Loucy (cell line): Measurements from ENCODE around the gene CWC25.

Source experiments
- H2AFZ ChIP-seq: fragments of 200-600 bp; sonication (generic); 2 replicates; pipeline ENCODE4 v1.6.0; 2016; ENCODE audit warnings: antibody characterized with exemption, mild to moderate bottlenecking, low read length, moderate library complexity
- H3F3A ChIP-seq: fragments of 200-600 bp; 2 replicates; pipeline ENCODE4 v1.6.0; 2016; ENCODE audit warnings: antibody characterized with exemption, low read depth, mild to moderate bottlenecking
- H3K27me3 ChIP-seq: fragments of 200-600 bp; sonication (generic); 2 replicates; pipeline ENCODE4 v1.6.1; 2014; ENCODE audit warnings: low read length, mild to moderate bottlenecking; ENCODE audit not compliant: insufficient read depth, poor library complexity, severe bottlenecking
- H3K36me3 ChIP-seq: fragments of 200-600 bp; sonication (generic); 2 replicates; pipeline ENCODE4 v1.6.1; 2016; ENCODE audit warnings: low read length; ENCODE audit not compliant: insufficient read depth
- H3K4me1 ChIP-seq: fragments of 200-600 bp; sonication (generic); 2 replicates; pipeline ENCODE4 v1.5.1; 2014; ENCODE audit warnings: low read length, mild to moderate bottlenecking; ENCODE audit not compliant: insufficient read depth, poor library complexity, severe bottlenecking
- H3K4me2 ChIP-seq: fragments of 200-600 bp; sonication (generic); 2 replicates; pipeline ENCODE4 v1.6.0; 2014; ENCODE audit warnings: antibody characterized with exemption, low read length, low read depth, mild to moderate bottlenecking; ENCODE audit not compliant: poor library complexity, severe bottlenecking
- H3K4me3 ChIP-seq: fragments of 200-600 bp; sonication (generic); 2 replicates; pipeline ENCODE4 v1.5.1; 2014; ENCODE audit warnings: low read length, mild to moderate bottlenecking, mixed read lengths; ENCODE audit not compliant: poor library complexity, severe bottlenecking
- H3K79me2 ChIP-seq: fragments of 200-600 bp; sonication (generic); 2 replicates; pipeline ENCODE4 v1.6.1; 2014; ENCODE audit warnings: low read length; ENCODE audit not compliant: insufficient read depth
- H3K9ac ChIP-seq: fragments of 200-600 bp; sonication (generic); 2 replicates; pipeline ENCODE4 v1.6.0; 2014; ENCODE audit warnings: mild to moderate bottlenecking, low read depth, low read length, moderate library complexity; ENCODE audit not compliant: poor library complexity, severe bottlenecking
- H3K9me2 ChIP-seq: fragments of 200-600 bp; sonication (generic); replicated peaks from 2 replicates; pipeline ENCODE4 v1.6.1; 2016; ENCODE audit warnings: low read depth, low read length, mixed read lengths
- H3K9me3 ChIP-seq: fragments of 200-600 bp; sonication (generic); 2 replicates; pipeline ENCODE4 v1.6.1; 2014; ENCODE audit warnings: mild to moderate bottlenecking, antibody characterized with exemption, low read length, low read depth; ENCODE audit not compliant: insufficient read depth
- H4K20me1 ChIP-seq: fragments of 200-600 bp; sonication (generic); 2 replicates; pipeline ENCODE4 v1.6.0; 2014; ENCODE audit warnings: antibody characterized with exemption, low read length, mild to moderate bottlenecking; ENCODE audit not compliant: insufficient read depth, poor library complexity, severe bottlenecking
- EZH2phosphoT487 ChIP-seq: fragments of 200-600 bp; IDR thresholded peaks from 2 replicates; pipeline ENCODE4 v1.6.1; 2018; ENCODE audit warnings: antibody characterized with exemption, mild to moderate bottlenecking, moderate library complexity, borderline replicate concordance
- TF ChIP-seq, protein P1 (sequence below): fragments of 200-600 bp; sonication (generic); conservative IDR thresholded peaks from 2 replicates; pipeline ENCODE4 v1.5.1; 2014; ENCODE audit warnings: mild to moderate bottlenecking, antibody characterized with exemption, low read length

CWC25 gene

GRCh38 chr17:38869526-38870258 lies 44.6 kb upstream of the CWC25 start, which contains the start of gene LASP1:
LASP1 (plus strand) TSS chr17:38870058; CDS start chr17:38870190, 132 bp downstream.
- no peaks in the 10 kb centered on the region; the same call in 1 of the 2 replicates for H3F3A ChIP-seq
- no peaks in the 10 kb centered on the region for H3K36me3 ChIP-seq
- H3K9ac ChIP-seq: peak within 1 kb of the TSS; percentile 97
- H3K4me2 ChIP-seq: peak within 1 kb of the TSS; percentile 91
- H2AFZ ChIP-seq: peak within 1 kb of the TSS; percentile 85
- H3K4me1 ChIP-seq: peaks cover 29% of the 10 kb centered on the region
- peaks cover 46% of the 10 kb centered on the region for H3K79me2 ChIP-seq
- H3K4me3 ChIP-seq: peak within 1 kb of the TSS; percentile 88
- no peaks in the 10 kb centered on the region for H3K27me3 ChIP-seq
- H4K20me1 ChIP-seq: peaks cover 36% of the 10 kb centered on the region
- H3K9me2 ChIP-seq: no peaks in the 10 kb centered on the region
- no peaks in the 10 kb centered on the region for H3K9me3 ChIP-seq
- TF ChIP-seq, protein P1, sequence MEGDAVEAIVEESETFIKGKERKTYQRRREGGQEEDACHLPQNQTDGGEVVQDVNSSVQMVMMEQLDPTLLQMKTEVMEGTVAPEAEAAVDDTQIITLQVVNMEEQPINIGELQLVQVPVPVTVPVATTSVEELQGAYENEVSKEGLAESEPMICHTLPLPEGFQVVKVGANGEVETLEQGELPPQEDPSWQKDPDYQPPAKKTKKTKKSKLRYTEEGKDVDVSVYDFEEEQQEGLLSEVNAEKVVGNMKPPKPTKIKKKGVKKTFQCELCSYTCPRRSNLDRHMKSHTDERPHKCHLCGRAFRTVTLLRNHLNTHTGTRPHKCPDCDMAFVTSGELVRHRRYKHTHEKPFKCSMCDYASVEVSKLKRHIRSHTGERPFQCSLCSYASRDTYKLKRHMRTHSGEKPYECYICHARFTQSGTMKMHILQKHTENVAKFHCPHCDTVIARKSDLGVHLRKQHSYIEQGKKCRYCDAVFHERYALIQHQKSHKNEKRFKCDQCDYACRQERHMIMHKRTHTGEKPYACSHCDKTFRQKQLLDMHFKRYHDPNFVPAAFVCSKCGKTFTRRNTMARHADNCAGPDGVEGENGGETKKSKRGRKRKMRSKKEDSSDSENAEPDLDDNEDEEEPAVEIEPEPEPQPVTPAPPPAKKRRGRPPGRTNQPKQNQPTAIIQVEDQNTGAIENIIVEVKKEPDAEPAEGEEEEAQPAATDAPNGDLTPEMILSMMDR: no peak
- TF ChIP-seq EZH2phosphoT487: no peak

- Histone ChIP-seq H3K4me2 (peak overlapping the region; percentile 91), H3K79me2 (peaks cover 39% of the 10 kb centered on the region), H3F3A (no peaks in the 10 kb centered on the region; the same call in 1 of the 2 replicates), H2AFZ (peak overlapping the region; percentile 85), H4K20me1 (peaks cover 29% of the 10 kb centered on the region), H3K36me3 (no peaks in the 10 kb centered on the region), H3K27me3 (no peaks in the 10 kb centered on the region), H3K9me3 (no peaks in the 10 kb centered on the region), H3K4me1 (peaks cover 22% of the 10 kb centered on the region), H3K4me3 (peak overlapping the region; percentile 88), H3K9ac (peak overlapping the region; percentile 97), H3K9me2 (no peaks in the 10 kb centered on the region)
- TF ChIP-seq, protein P1: peak; percentile 69
- no peak for TF ChIP-seq EZH2phosphoT487
Observed at GRCh38 chr17:38868817-38869525, 43.9 kb upstream of the CWC25 start.

DNA sequence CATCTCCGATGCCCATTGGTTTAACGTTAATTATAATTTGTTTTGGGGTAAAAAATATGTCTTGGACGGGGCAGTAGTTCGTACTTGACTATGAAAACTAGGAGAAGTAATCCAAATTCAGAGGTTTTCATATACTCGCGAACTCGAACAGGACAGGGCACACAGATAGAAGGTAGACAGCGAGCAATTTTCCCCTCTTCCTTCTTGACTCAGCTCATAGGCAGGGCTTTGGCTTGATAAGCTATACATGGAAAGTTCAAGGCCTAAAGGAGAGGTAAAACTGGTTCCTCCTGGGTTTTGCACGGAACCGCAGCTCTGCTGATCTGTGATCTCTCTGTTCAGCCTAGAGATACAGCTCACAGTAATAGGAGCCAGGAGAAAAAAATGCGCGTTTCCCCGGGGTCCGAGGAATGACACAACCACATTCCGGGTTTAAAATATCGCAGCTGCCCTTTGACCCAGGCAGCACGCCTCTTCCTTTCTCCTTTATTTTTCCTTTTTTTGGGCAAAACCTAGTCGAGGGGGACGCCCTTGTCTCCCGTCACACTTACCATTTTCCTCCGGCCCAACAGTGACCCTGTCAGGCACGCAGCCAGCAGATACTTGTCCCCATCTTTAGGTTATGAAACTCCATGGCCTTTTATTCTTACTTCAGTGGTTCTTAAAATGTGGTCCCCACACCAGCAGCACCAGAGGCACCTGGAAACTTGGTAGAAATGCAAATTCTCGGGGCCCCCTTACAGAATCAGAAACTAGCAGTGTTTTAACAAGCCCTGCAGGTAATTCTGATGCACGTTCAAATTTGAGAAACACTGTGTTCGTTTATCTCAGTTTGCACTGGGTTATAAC lies 43.1 kb upstream of the CWC25 start:
- H3K4me3 ChIP-seq: peak overlapping the region; percentile 88
- peak overlapping the region; percentile 91 for H3K4me2 ChIP-seq
- no peaks in the 10 kb centered on the region; the same call in 1 of the 2 replicates for H3F3A ChIP-seq
- peaks cover 31% of the 10 kb centered on the region for H3K79me2 ChIP-seq
- H3K27me3 ChIP-seq: no peaks in the 10 kb centered on the region
- H3K9me2 ChIP-seq: no peaks in the 10 kb centered on the region
- H2AFZ ChIP-seq: peak overlapping the region; percentile 85
- H3K9ac ChIP-seq: peak overlapping the region; percentile 97
- H3K9me3 ChIP-seq: no peaks in the 10 kb centered on the region
- H3K4me1 ChIP-seq: peaks cover 15% of the 10 kb centered on the region
- no peaks in the 10 kb centered on the region for H3K36me3 ChIP-seq
- no peak for TF ChIP-seq EZH2phosphoT487
- TF ChIP-seq, protein P1: no peak
- H4K20me1 ChIP-seq: peaks cover 21% of the 10 kb centered on the region
